ENCODE measurements around the gene WHRN.

GRCh38 chr9:114425126-114425525, 80.1 kb downstream of the WHRN start:
- no peak for TF ChIP-seq CTCF (IDR thresholded peaks at IDR 0.05; ENCODE audit: insufficient read depth, low read length)
- no peak for TF ChIP-seq SPI1 (IDR thresholded peaks at IDR 0.05; ENCODE audit: borderline replicate concordance, low read depth)
- no peak for TF ChIP-seq POLR2AphosphoS5 (IDR thresholded peaks at IDR 0.05; ENCODE audit: low read depth)
